Lower leg skin (tissue), 3 donors: ENCODE data around the gene RGS7.

Experiments
- POLR2A ChIP-seq, 2 donors: fragments of 450-650 bp; IDR thresholded peaks; one replicate each; pipeline ENCODE4 v1.6.1; 2016 to 2017; ENCODE audit warnings: antibody characterized with exemption in 2 of 2, mild to moderate bottlenecking in 1 of 2, moderate library complexity in 1 of 2
- TF ChIP-seq, protein P1 (sequence below), 3 donors: fragments of 450-650 bp; IDR thresholded peaks; one replicate each; pipeline ENCODE4 v1.5.1; 2016; ENCODE audit warnings: antibody characterized with exemption in 3 of 3, mild to moderate bottlenecking in 3 of 3, moderate library complexity in 2 of 3

DNA sequence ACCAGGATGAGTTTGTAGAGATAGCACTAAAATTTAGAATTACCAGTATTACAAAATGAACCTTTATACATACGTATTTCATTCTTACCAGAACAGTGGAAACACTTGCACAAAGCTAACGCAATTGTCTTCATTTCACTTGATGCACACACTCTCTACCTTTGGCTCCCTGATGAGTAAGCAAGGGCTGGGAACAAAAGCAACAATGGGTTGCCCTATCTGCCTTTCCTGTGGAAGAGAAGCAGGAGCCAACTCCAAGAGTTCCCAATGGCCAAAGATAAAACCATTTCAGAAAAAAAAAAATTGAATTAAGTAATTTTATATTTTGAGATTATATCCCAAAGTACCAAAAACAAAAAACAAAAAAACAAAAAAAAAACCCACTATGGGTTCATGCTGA, 401.0 kb downstream of the RGS7 start:
- TF ChIP-seq, protein P1, sequence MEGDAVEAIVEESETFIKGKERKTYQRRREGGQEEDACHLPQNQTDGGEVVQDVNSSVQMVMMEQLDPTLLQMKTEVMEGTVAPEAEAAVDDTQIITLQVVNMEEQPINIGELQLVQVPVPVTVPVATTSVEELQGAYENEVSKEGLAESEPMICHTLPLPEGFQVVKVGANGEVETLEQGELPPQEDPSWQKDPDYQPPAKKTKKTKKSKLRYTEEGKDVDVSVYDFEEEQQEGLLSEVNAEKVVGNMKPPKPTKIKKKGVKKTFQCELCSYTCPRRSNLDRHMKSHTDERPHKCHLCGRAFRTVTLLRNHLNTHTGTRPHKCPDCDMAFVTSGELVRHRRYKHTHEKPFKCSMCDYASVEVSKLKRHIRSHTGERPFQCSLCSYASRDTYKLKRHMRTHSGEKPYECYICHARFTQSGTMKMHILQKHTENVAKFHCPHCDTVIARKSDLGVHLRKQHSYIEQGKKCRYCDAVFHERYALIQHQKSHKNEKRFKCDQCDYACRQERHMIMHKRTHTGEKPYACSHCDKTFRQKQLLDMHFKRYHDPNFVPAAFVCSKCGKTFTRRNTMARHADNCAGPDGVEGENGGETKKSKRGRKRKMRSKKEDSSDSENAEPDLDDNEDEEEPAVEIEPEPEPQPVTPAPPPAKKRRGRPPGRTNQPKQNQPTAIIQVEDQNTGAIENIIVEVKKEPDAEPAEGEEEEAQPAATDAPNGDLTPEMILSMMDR (IDR thresholded peaks at IDR 0.05), result no peak
- TF ChIP-seq POLR2A (IDR thresholded peaks at IDR 0.05), result no peak
